NCI-H82 (cell line): ENCODE results near the gene PRLR.
"Not testable (repeated sequence)": the region's sequence is repeated elsewhere in the genome, so short reads cannot be mapped to it uniquely, and the experiment has no call there.

Experiments used
- DNase-seq: peaks from one replicate; lab custom pipeline; 2025; lab: John Stamatoyannopoulos, UW

PRLR gene

GRCh38 chr5:35124932-35125331 lies 105.4 kb downstream of the PRLR start:
- DNase-seq = no peak

GRCh38 chr5:35122819-35123218 lies 107.5 kb downstream of the PRLR start:
- DNase-seq = no peak

DNA sequence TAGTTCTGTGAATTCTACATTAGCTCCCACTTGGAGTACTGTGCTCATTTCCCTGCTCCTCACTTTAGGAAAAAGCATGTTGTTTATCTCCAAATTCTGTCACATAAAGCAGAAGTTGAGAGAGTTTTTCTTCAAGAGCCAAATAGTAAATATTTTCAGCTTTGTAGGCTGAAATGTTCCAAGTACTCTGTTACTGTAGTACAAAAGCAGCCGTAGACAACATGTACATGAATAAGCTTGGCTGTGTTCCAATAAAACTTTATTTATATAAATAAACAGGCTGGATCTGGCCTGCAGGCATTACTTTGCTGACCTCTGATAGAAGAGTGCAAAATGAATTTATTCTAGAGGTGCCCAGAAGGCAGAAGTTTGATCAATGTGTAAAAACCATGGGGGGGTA lies 109.6 kb downstream of the PRLR start:
- no peak for DNase-seq

DNA sequence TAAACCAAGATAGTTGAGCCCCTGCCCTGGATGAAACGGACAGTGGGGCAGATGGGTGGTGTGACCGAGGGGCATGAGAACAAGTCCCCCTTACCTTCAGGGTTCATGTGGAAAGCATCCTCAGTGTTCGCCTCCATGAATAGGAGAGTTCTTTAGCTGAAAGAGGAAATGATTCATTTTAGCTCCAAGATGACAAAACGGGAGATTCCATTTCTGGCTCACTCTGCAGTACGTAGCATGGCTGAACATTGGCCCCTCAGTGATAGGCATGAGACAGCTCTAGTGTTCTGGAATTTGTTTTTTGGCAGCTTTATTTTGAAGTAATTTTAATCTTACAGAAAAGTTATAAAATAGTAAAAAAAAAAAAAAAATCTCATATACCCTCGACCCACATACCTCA lies 112.3 kb downstream of the PRLR start:
- DNase-seq = no peak

DNA sequence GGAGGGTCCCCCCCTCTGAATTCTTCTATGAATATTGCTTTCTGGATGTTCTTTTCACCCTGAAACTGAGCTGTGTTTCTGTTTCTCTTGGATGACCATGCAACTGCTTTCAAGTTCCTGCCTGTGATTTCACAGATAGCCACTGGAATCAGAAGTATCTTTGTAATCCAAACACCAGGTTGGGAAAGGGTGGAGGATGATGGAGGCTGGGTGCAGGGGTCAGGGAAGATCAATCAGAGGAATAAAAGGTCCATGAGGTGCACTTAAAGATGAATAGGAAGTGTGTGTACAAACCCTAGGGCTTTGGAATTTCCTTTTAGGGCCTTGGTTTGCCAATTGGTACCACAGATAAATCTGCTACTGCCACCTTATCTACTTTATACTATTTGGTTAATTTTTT lies 114.4 kb downstream of the PRLR start:
- DNase-seq = no peak

DNA sequence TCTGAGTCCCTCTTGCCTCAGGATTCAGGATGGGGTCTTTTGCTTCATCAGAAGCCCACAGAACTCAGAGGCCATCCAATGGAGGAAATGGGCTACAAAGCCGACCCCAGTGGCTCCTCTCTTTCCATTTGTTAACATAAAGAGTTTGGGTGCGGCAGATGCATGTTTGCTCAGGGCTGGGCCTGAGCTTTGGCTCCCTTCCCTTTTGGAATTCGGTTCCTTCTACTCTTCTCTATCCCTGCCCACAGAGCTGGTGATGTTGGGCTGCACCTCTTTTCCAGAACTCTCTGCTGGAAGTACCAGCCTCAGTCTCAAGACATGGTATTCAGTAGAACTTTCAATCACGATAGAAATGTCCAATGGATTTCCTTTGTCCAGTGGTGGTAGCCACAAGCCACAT lies 115.6 kb downstream of the PRLR start:
- no peak for DNase-seq

DNA sequence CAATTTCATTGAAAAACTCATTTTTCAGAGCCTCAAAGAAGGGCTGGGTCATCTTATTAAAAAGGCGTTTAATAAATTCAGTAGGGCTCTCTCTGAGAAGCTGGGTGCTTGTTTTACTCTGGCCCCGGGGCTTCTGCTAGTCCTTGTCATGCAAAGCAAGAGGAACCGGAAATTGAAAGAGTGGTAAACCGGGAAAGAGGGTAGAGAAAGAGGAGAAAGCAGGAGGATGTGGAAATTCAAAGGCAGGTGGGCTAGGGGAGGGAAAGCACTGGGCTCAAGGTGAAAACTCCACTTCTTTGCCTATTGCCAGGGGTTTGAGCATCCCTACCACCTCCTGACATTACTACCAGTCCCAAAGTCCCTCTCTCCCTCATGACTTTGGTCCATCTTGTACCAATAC lies 118.0 kb downstream of the PRLR start:
- DNase-seq = no peak

- DNase-seq = not testable (repeated sequence)
These were observed 125.7 kb downstream of the PRLR start for GRCh38 chr5:35104550-35104949.

DNA sequence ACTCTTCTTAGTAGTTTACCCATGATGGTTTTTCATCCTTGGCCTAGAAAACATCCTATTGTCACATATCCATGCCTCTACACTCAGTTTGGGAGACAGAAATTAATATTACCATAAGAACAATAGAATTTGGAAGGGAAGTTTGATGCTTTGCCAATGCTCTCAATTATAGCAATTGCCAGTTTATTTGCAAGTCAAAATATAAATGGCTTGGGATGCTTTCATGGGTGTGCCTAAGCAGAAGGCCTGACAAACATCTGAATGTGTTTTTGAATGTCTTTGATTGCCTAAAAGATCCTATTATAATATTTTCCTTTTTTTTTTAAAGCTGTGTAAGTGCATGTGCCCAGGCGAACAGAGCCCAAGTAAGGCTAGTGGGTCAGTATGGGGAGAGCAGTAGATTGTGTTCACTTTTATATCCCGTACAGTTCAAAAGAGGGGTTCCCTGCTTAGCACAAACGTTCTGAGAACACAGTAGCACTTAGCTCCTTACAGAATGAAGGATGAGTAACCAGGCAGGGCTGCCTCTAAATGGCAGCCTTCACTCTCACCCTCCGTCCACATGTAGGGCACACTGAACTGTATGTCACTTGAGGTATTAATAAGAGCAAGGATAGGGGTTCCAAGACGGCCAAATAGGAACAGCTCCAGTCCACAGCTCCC lies 126.5 kb downstream of the PRLR start:
- DNase-seq = no peak

DNA sequence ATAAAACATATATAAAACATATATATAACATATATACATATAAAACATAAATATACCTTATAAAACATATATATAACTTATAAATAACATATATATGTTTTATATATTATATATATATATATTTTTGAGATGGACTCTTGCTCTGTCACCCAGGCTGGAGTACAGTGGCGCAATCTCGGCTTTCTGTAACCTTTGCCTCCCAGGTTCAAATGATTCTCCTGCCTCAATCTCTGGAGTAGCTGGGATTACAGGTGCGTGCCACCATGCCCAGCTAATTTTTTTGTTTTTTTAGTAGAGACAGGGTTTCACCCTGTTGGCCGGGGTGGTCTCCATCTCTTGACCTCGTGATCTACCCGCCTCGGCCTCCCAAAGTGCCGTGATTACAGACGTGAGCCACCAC lies 128.6 kb downstream of the PRLR start:
- not testable (repeated sequence) for DNase-seq

DNA sequence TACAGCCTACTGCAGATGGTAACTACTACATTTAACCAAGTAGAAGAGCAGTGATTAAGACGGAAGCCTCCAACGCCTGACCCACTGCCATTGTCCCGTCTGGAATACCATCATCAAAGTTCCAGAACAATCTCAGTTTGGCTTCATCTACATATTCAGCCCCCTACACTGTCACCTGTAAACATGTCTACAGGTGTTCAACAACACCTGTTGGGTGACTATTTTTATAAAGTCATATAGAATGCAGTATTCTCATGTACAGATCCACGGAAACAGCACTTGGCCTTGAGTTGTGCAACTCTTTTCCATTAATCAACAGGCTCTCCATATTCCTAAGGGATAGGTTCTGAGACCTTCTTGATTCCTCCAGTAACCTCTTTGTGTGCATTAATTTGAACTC lies 129.3 kb downstream of the PRLR start:
- no peak for DNase-seq

- DNase-seq = no peak
These were observed 132.1 kb downstream of the PRLR start for GRCh38 chr5:35098214-35098613.

DNA sequence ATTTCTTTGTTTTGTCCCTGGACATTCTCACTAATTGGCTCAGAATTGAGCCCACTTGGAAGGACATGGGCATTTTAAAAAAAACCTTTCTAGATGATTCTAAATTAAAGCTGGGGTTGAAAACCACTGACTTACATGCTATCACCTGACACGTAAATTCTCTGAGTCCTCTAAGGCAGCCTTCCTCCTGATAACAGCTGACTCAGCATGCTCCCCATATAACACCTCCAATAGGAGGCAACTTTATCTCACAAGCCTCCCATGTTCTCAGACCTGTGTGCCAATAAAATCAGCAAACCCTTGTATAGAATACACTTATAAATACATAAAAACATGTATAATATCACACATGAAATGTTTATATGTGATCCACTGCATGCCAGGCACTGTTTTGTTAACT lies 133.4 kb downstream of the PRLR start:
- DNase-seq = no peak

GRCh38 chr5:35096216-35096615 lies 134.1 kb downstream of the PRLR start:
- DNase-seq = no peak

DNA sequence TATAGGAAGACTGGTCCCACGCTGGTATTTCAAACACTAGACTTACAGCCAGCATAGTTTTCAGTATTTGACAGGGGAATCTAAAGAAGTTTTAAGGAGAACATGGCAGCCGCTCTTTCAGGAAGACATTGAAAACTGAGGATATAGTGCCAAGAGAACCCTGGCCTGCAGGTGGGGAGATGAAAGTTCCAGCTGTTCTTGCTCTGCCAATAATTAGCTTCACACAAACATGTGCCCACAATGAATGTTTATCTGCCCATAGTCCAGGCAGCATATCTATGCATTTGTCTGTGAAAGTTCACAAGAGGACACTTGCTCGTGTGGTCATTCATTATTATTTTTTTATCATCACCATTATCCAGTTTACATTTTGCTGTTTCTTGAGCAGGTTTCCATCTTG lies 134.9 kb downstream of the PRLR start:
- no peak for DNase-seq

DNA sequence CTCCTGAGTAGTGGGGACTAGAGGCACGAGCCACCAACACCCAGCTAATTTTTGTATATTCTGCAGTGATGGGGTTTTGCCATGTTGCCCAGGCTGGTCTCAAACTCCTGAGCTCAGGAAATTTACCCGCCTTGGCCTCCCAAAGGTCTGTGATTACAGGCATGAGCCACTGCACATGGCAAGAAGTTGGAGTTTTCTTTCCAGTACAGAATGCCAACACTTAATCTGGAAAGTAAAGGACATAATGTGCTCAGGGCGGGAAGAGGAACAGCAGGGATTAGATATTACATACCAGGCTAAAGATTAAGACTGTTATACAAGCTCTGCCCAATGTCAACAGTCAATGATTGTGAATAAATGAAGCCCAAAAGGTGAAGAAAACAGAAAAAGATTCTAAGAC lies 135.3 kb downstream of the PRLR start:
- DNase-seq = no peak

DNA sequence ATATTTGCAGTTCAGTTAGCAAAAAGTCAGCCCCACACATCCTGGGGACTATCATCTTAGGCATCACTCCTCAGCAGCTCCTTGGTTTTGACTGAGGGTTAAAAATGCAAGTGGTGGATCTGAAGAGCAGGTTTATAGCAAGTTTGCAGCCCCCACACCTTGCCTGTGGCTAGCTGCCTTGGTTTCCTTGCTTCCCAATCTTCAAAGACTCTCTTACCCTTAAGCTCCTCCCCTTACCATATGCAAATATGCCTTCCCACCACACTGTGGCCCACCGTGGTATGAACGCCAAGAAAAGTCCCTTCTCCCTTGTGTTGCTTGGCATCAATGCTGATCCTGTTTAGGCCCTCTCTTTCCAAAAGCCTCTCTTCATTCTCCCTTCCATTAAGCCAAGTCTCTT lies 137.6 kb downstream of the PRLR start:
- DNase-seq = no peak

DNA sequence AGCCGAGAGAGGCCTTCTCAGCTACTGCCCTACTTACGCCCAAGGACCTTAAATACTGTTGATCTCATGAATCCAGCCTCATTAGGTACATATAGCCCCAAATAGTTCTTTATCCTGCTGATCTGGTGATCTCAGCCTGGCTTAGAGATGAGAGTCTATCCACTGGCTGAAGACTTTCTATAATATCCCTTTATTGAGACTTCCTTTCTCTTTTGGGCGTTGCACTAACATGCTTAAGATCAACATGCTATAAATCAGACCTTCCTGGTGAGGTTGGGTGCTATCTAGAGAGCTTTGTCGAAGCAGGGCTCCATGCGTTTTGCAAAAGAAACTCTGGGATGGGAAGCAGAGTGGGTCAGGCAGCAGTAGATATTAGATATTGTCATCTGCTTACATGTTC lies 138.6 kb downstream of the PRLR start:
- no peak for DNase-seq

GRCh38 chr5:35089334-35090314 lies 140.7 kb downstream of the PRLR start:
- peak; percentile 69 for DNase-seq

DNA sequence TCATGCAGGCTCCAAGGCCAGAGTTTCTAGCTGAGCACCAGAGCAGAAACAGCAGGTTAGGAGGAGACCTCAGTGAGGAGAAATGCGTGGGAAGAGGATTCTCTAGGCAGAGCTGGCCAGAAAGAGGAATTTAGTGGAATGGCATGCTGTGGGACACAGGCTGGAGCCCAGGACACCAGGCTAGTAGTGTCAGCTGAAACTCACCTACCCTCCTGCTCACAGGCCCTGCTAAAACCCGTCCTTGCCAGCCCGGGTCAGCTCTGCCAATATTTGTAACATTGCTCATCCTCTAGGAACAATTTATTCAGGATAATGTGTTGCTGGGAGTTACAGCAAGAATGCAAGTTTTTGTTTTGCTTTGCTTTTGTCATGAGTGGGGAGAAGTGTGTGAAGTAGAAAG lies 142.3 kb downstream of the PRLR start:
- no peak for DNase-seq

- DNase-seq = no peak
These were observed 147.1 kb downstream of the PRLR start for GRCh38 chr5:35083150-35083549.

- DNase-seq = no peak
These were observed 147.8 kb downstream of the PRLR start for GRCh38 chr5:35082530-35082929.

- no peak for DNase-seq
These were observed 149.2 kb downstream of the PRLR start for GRCh38 chr5:35081134-35081533.
